Measurements from ENCODE around the gene KIF5B. TPM values are rescaled to one million over a fixed set of nuclear protein-coding genes. Genes with fewer than 3 reads are reported as not detected.
A peak's percentile ranks its signal among the peaks of the same experiment; 100 is the strongest.
"Not testable (repeated sequence)": the region's sequence is repeated elsewhere in the genome, so short reads cannot be mapped to it uniquely, and the experiment has no call there.

KIF5B gene
- total and polyA plus RNA-seq, 5 experiments from 2014 or later: 17.0 to 47.8 (median 19.6) TPM

GRCh38 chr10:32053392-32053791 lies 2.8 kb downstream of the KIF5B start:
- H3K4me1 Mint-ChIP-seq: peaks cover 23 to 84% (median 70%) of the 10 kb centered on the region in 4 donors
- H3K36me3 Mint-ChIP-seq: peaks cover 0 to 12% (median 0%) of the 10 kb centered on the region in 3 donors
- not testable (repeated sequence) for ATAC-seq, H3K27me3 Mint-ChIP-seq, DNase-seq, H3K9me3 Mint-ChIP-seq
- POLR2A ChIA-PET: interaction anchor here (0.7 kb wide), 1 partner anchor 1626 kb away, joined by 3 read pairs; no protein-coding TSS in a partner anchor
- H3K27ac Mint-ChIP-seq: peak overlapping the region in 3 of 10 donors; percentile 27 to 43 (median 31)
- peak overlapping the region; percentile 54 to 99 (median 94) for H3K4me3 Mint-ChIP-seq

- peak overlapping the region in 3 of 10 donors; percentile 6 to 37 (median 13) for H3K27ac Mint-ChIP-seq
- ATAC-seq (no peak), DNase-seq (no peak)
- no peaks in the 10 kb centered on the region for H3K9me3 Mint-ChIP-seq
- H3K4me1 Mint-ChIP-seq: peaks cover 30 to 89% (median 77%) of the 10 kb centered on the region in 4 donors
- POLR2A ChIA-PET: interaction anchor here (0.5 kb wide), 2 partner anchors 154 to 407 kb away, joined by 4 to 8 read pairs; no protein-coding TSS in a partner anchor
- H3K27me3 Mint-ChIP-seq: no peaks in the 10 kb centered on the region
- peak overlapping the region; percentile 2 to 99 (median 64) for H3K4me3 Mint-ChIP-seq
- H3K36me3 Mint-ChIP-seq: peaks cover 6 to 24% (median 7%) of the 10 kb centered on the region in 3 donors
These were observed 4.3 kb downstream of the KIF5B start for GRCh38 chr10:32051926-32052325.

GRCh38 chr10:32050177-32050576 lies 6.0 kb downstream of the KIF5B start:
- Mint-ChIP-seq H3K27ac (peak overlapping the region in 6 of 10 donors; percentile 11 to 85 (median 55)), H3K36me3 (peaks cover 15 to 40% (median 18%) of the 10 kb centered on the region in 3 donors), H3K27me3 (no peaks in the 10 kb centered on the region), H3K4me1 (peaks cover 35 to 93% (median 87%) of the 10 kb centered on the region in 4 donors), H3K4me3 (peak overlapping the region in 9 of 10 donors; percentile 40 to 99 (median 60)), H3K9me3 (no peaks in the 10 kb centered on the region)
- DNase-seq: no peak
- POLR2A ChIA-PET: no interaction called here
- ATAC-seq: no peak

- peak overlapping the region in 3 of 10 donors; percentile 2 to 55 (median 37) for H3K27ac Mint-ChIP-seq
- H3K36me3 Mint-ChIP-seq: peaks cover 16 to 51% (median 26%) of the 10 kb centered on the region in 3 donors
- POLR2A ChIA-PET: no interaction called here
- peak overlapping the region in 7 of 10 donors; percentile 14 to 99 (median 60) for H3K4me3 Mint-ChIP-seq
- no peaks in the 10 kb centered on the region for H3K27me3 Mint-ChIP-seq
- no peaks in the 10 kb centered on the region for H3K9me3 Mint-ChIP-seq
- peaks cover 34 to 94% (median 89%) of the 10 kb centered on the region in 4 donors for H3K4me1 Mint-ChIP-seq
- DNase-seq: no peak
- no peak for ATAC-seq
These were observed 7.1 kb downstream of the KIF5B start for GRCh38 chr10:32049113-32049512.

GRCh38 chr10:32048282-32048681 lies 7.9 kb downstream of the KIF5B start:
- peak overlapping the region in 1 of 10 donors; percentile 21 for H3K4me3 Mint-ChIP-seq
- POLR2A ChIA-PET: interaction anchor here (0.5 kb wide), 1 partner anchor 18 kb away, joined by 4 read pairs; no protein-coding TSS in a partner anchor
- peak overlapping the region in 1 of 10 donors; percentile 24 for H3K27ac Mint-ChIP-seq
- no peaks in the 10 kb centered on the region for H3K27me3 Mint-ChIP-seq
- no peaks in the 10 kb centered on the region for H3K9me3 Mint-ChIP-seq
- H3K4me1 Mint-ChIP-seq: peaks cover 40 to 94% (median 90%) of the 10 kb centered on the region in 4 donors
- peaks cover 16 to 58% (median 28%) of the 10 kb centered on the region in 3 donors for H3K36me3 Mint-ChIP-seq
- no peak for ATAC-seq
- DNase-seq: no peak

- DNase-seq (no peak), ATAC-seq (no peak)
- H3K4me1 Mint-ChIP-seq: peaks cover 42 to 94% (median 91%) of the 10 kb centered on the region in 4 donors
- POLR2A ChIA-PET: no interaction called here
- peak overlapping the region in 1 of 10 donors; percentile 21 for H3K4me3 Mint-ChIP-seq
- peaks cover 16 to 60% (median 28%) of the 10 kb centered on the region in 3 donors for H3K36me3 Mint-ChIP-seq
- H3K27me3 Mint-ChIP-seq: no peaks in the 10 kb centered on the region
- no peak overlapping the region for H3K27ac Mint-ChIP-seq
- no peaks in the 10 kb centered on the region for H3K9me3 Mint-ChIP-seq
These were observed 8.3 kb downstream of the KIF5B start for GRCh38 chr10:32047881-32048280.

- no peaks in the 10 kb centered on the region for H3K9me3 Mint-ChIP-seq
- H3K27me3 Mint-ChIP-seq: no peaks in the 10 kb centered on the region
- ATAC-seq (no peak), DNase-seq (no peak)
- H3K36me3 Mint-ChIP-seq: peaks cover 16 to 69% (median 28%) of the 10 kb centered on the region in 3 donors
- peak overlapping the region in 2 of 10 donors; percentile 6 to 24 for H3K4me3 Mint-ChIP-seq
- H3K4me1 Mint-ChIP-seq: peaks cover 49 to 94% (median 89%) of the 10 kb centered on the region in 4 donors
- POLR2A ChIA-PET: no interaction called here
- peak overlapping the region in 3 of 10 donors; percentile 4 to 78 (median 16) for H3K27ac Mint-ChIP-seq
These were observed 10.1 kb downstream of the KIF5B start for GRCh38 chr10:32046151-32046550.

- POLR2A ChIA-PET, DNase-seq, H3K27me3 Mint-ChIP-seq, H3K9me3 Mint-ChIP-seq, ATAC-seq: not testable (repeated sequence)
- peaks cover 16 to 78% (median 28%) of the 10 kb centered on the region in 3 donors for H3K36me3 Mint-ChIP-seq
- H3K4me3 Mint-ChIP-seq: peak overlapping the region in 5 of 10 donors; percentile 3 to 33 (median 20)
- peaks cover 31 to 82% (median 69%) of the 10 kb centered on the region in 4 donors for H3K4me1 Mint-ChIP-seq
- H3K27ac Mint-ChIP-seq: peak overlapping the region in 7 of 10 donors; percentile 11 to 81 (median 57)
These were observed 13.5 kb downstream of the KIF5B start for GRCh38 chr10:32042730-32043129.

GRCh38 chr10:32041290-32042028 lies 14.8 kb downstream of the KIF5B start:
- POLR2A ChIA-PET: no interaction called here
- Mint-ChIP-seq H3K9me3 (no peaks in the 10 kb centered on the region), H3K27me3 (no peaks in the 10 kb centered on the region), H3K36me3 (peaks cover 9 to 79% (median 25%) of the 10 kb centered on the region in 3 donors), H3K4me3 (peak overlapping the region in 5 of 10 donors; percentile 2 to 61 (median 36)), H3K27ac (peak overlapping the region in 9 of 10 donors; percentile 10 to 83 (median 71)), H3K4me1 (peaks cover 21 to 71% (median 58%) of the 10 kb centered on the region in 4 donors)
- no peak for DNase-seq
- ATAC-seq: no peak

- peak overlapping the region in 6 of 10 donors; percentile 5 to 74 (median 26) for H3K27ac Mint-ChIP-seq
- no peaks in the 10 kb centered on the region for H3K27me3 Mint-ChIP-seq
- no peaks in the 10 kb centered on the region for H3K9me3 Mint-ChIP-seq
- H3K4me1 Mint-ChIP-seq: peaks cover 17 to 55% (median 41%) of the 10 kb centered on the region in 4 donors
- H3K36me3 Mint-ChIP-seq: peaks cover 0 to 76% (median 17%) of the 10 kb centered on the region in 3 donors
- H3K4me3 Mint-ChIP-seq: no peak overlapping the region
- DNase-seq (no peak), ATAC-seq (no peak)
- POLR2A ChIA-PET: no interaction called here
These were observed 16.5 kb downstream of the KIF5B start for GRCh38 chr10:32039734-32040133.

- Mint-ChIP-seq H3K4me3 (no peak overlapping the region), H3K36me3 (peaks cover 0 to 76% (median 14%) of the 10 kb centered on the region in 3 donors), H3K27ac (no peak overlapping the region), H3K9me3 (no peaks in the 10 kb centered on the region), H3K4me1 (peaks cover 13 to 45% (median 31%) of the 10 kb centered on the region in 4 donors), H3K27me3 (no peaks in the 10 kb centered on the region)
- no peak for DNase-seq
- POLR2A ChIA-PET: no interaction called here
- ATAC-seq: no peak
These were observed 17.4 kb downstream of the KIF5B start for GRCh38 chr10:32038777-32039176.

GRCh38 chr10:32036922-32037321 lies 19.3 kb downstream of the KIF5B start:
- Mint-ChIP-seq H3K27ac (peak overlapping the region in 1 of 10 donors; percentile 9), H3K27me3 (no peaks in the 10 kb centered on the region), H3K9me3 (no peaks in the 10 kb centered on the region), H3K4me1 (peaks cover 8 to 27% (median 16%) of the 10 kb centered on the region in 4 donors), H3K36me3 (peaks cover 4 to 83% (median 26%) of the 10 kb centered on the region in 3 donors), H3K4me3 (no peak overlapping the region)
- POLR2A ChIA-PET: no interaction called here
- DNase-seq: no peak
- no peak for ATAC-seq

- H3K36me3 Mint-ChIP-seq: peaks cover 4 to 89% (median 26%) of the 10 kb centered on the region in 3 donors
- ATAC-seq (no peak), DNase-seq (no peak)
- H3K9me3 Mint-ChIP-seq: no peaks in the 10 kb centered on the region
- H3K4me3 Mint-ChIP-seq: no peak overlapping the region
- POLR2A ChIA-PET: no interaction called here
- no peaks in the 10 kb centered on the region for H3K27me3 Mint-ChIP-seq
- peaks cover 6 to 11% (median 9%) of the 10 kb centered on the region in 4 donors for H3K4me1 Mint-ChIP-seq
- H3K27ac Mint-ChIP-seq: peak overlapping the region in 1 of 10 donors; percentile 18
These were observed 21.2 kb downstream of the KIF5B start for GRCh38 chr10:32035038-32035437.

Measured in naive thymus-derived CD8-positive, alpha-beta T cell (primary cell).